NB4 (cell line): Measurements from ENCODE around the gene CLDN11.

Experiments
- CTCF ChIP-seq: IDR thresholded peaks from one replicate; pipeline ENCODE4 v1.5.1; 2012; ENCODE audit warnings: low read depth, low read length
- POLR2A ChIP-seq: IDR thresholded peaks from 2 replicates; pipeline ENCODE4 v1.6.1; 2011; ENCODE audit warnings: mild to moderate bottlenecking; ENCODE audit not compliant: insufficient read length; ENCODE audit errors: extremely low read depth

GRCh38 chr3:170458285-170458684 lies 39.6 kb downstream of the CLDN11 start:
- no peak for TF ChIP-seq CTCF
- no peak for TF ChIP-seq POLR2A
